IPS-20b (cell line): Measurements from ENCODE around the gene PKIG.

Source experiments
- H3K27ac ChIP-seq: one replicate; pipeline ENCODE4 v1.5.1; 2013; ENCODE audit warnings: low read length
- H3K27me3 ChIP-seq: 2 replicates; pipeline ENCODE4 v1.6.1; 2013; ENCODE audit warnings: mild to moderate bottlenecking, low read length, inconsistent platforms; ENCODE audit not compliant: insufficient read depth
- H3K36me3 ChIP-seq: 2 replicates; pipeline ENCODE4 v1.6.1; 2013; ENCODE audit warnings: low read depth, mild to moderate bottlenecking, inconsistent platforms, low read length, moderate library complexity; ENCODE audit not compliant: insufficient read depth
- H3K4me1 ChIP-seq: 2 replicates; pipeline ENCODE4 v1.6.1; 2013; ENCODE audit warnings: mild to moderate bottlenecking, control low read depth, inconsistent platforms, low read length, moderate library complexity; ENCODE audit not compliant: insufficient read depth
- H3K4me3 ChIP-seq: 2 replicates; pipeline ENCODE4 v1.5.1; 2013; ENCODE audit warnings: mild to moderate bottlenecking, low read length, inconsistent platforms
- H3K9ac ChIP-seq: 2 replicates; pipeline ENCODE4 v1.6.1; 2013; ENCODE audit warnings: low read depth, mild to moderate bottlenecking, inconsistent platforms, low read length, moderate library complexity
- H3K9me3 ChIP-seq: 2 replicates; pipeline ENCODE4 v1.6.1; 2013; ENCODE audit warnings: mild to moderate bottlenecking, low read depth, low read length, inconsistent platforms; ENCODE audit not compliant: insufficient read depth

PKIG gene

DNA sequence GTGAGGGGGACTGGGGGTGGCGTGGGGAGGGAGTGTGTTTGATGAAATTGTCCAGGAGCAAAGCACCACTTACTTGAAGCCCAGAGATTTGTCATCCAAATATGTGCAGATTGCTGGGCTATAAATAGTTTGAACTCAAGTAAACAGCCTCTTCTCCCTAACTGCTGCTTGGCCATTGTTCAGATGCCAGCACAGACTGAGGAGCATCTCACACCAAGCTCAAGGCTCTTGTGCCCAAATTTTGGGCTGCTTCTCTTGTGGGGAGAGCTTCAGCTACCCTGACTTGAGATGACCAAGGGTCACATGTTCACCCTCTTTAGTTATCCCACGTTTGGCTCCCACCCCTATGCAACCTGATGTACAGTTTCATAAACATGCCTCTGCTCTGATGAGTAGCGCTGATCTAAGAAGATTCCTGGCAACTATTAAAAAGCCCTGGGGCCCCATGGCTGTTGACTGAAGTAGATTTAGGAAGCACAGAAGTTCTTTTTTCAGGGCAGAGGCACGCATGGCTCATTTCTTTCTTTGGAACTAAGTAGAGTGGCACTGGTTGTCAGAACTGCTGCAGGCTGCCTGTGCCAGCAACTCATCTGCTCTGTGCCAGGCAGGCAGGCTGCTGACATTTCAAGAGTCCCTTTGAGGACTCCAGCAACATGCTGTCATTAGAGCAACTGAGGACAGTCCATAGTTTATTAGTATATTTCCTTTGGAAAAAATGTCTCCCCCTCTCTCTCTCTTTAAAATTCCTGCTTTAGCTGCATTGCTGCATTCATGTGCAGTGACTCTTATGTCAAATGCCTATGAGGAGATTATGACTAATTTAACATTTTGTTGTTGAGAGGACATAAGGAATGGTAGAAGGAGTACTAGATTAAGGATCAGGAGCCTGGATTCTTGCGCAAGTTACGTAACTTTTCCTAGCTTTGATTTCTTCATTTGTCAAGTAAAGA lies 9.6 kb upstream of the PKIG start:
- no peaks in the 10 kb centered on the region for H3K36me3 ChIP-seq
- no peak overlapping the region for H3K27ac ChIP-seq
- no peak overlapping the region for H3K9ac ChIP-seq
- H3K9me3 ChIP-seq = no peaks in the 10 kb centered on the region
- no peaks in the 10 kb centered on the region for H3K4me1 ChIP-seq
- H3K4me3 ChIP-seq = no peak overlapping the region
- no peaks in the 10 kb centered on the region for H3K27me3 ChIP-seq

DNA sequence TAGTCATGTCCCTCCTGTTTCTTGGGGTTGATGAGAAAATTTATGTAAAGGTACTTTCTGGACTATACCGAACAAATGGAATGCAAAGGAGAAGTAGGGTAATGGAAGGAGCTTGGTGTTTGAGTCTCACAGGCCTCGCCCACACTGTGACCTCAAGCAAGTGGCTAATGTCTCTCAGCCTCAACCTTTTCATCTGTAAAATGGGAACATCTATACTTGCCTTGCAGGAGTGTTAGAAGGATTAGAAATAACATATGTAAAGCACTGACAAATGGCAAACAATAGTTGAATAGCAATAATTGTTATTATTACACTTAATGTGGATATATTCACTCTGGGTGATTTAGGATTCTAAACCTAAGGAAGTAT lies 8.9 kb upstream of the PKIG start:
- Histone ChIP-seq H3K9ac (no peak overlapping the region), H3K27ac (no peak overlapping the region)

DNA sequence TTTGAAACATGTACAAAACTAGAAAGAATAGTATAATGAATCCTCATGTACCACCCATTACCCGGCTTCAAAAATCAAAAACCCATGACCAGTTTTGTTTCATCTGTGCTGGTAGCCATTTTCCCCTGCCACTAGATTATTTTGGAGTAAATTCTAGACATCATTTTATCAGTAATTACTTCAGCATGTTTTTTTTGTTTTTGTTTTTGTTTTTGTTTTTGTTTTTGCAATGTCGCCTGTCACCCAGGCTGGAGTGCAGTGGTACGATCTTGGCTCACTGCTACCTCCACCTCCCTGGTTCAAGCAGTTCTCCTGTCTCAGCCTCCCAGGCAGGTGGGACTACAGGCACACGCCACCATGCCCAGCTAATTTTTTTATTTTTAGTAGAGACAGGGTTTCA lies 8.0 kb upstream of the PKIG start:
- Histone ChIP-seq H3K9ac (no peak overlapping the region), H3K27ac (no peak overlapping the region), H3K4me3 (no peak overlapping the region), H3K4me1 (no peaks in the 10 kb centered on the region), H3K9me3 (no peaks in the 10 kb centered on the region), H3K27me3 (no peaks in the 10 kb centered on the region), H3K36me3 (no peaks in the 10 kb centered on the region)

More for the DNA sequence above, 8.9 kb upstream of the PKIG start:
- Histone ChIP-seq H3K4me1 (no peaks in the 10 kb centered on the region), H3K4me3 (no peak overlapping the region), H3K27me3 (no peaks in the 10 kb centered on the region), H3K9me3 (no peaks in the 10 kb centered on the region), H3K36me3 (no peaks in the 10 kb centered on the region)

DNA sequence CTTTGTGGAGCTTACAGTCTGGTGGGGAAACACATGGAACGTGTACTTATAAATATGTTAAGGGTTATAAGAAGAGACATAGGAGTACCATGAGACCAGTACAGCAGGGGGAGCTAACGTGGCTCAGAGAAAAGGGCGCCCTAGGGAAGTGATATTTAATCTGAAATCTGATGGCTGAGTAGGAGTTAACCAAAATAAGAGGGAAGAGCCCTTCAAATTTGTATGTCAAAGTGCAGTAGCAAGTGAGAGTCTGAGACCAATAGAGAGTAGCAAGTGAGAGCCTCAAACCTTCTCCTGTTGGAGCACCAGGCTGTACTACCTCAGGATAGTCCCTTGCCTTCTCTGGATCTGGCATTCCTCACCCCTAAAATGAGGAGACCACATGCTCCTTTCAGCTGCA lies 6.1 kb upstream of the PKIG start:
- Histone ChIP-seq H3K4me1 (no peaks in the 10 kb centered on the region), H3K27me3 (no peaks in the 10 kb centered on the region), H3K9ac (no peak overlapping the region), H3K9me3 (no peaks in the 10 kb centered on the region), H3K27ac (no peak overlapping the region), H3K4me3 (no peak overlapping the region), H3K36me3 (no peaks in the 10 kb centered on the region)

- Histone ChIP-seq H3K27me3 (no peaks in the 10 kb centered on the region), H3K27ac (no peak overlapping the region), H3K4me3 (no peak overlapping the region), H3K36me3 (no peaks in the 10 kb centered on the region), H3K9me3 (no peaks in the 10 kb centered on the region), H3K4me1 (peaks cover 7% of the 10 kb centered on the region; the same call in 1 of the 2 replicates), H3K9ac (no peak overlapping the region)
Measured at GRCh38 chr20:44579313-44580081, 2.9 kb upstream of the PKIG start.

GRCh38 chr20:44580581-44581268 lies 1.7 kb upstream of the PKIG start:
- H3K4me3 ChIP-seq = no peak overlapping the region
- H3K36me3 ChIP-seq = no peaks in the 10 kb centered on the region
- H3K27me3 ChIP-seq = no peaks in the 10 kb centered on the region
- no peak overlapping the region for H3K27ac ChIP-seq
- H3K4me1 ChIP-seq = peaks cover 17% of the 10 kb centered on the region
- H3K9ac ChIP-seq = no peak overlapping the region
- no peaks in the 10 kb centered on the region for H3K9me3 ChIP-seq

DNA sequence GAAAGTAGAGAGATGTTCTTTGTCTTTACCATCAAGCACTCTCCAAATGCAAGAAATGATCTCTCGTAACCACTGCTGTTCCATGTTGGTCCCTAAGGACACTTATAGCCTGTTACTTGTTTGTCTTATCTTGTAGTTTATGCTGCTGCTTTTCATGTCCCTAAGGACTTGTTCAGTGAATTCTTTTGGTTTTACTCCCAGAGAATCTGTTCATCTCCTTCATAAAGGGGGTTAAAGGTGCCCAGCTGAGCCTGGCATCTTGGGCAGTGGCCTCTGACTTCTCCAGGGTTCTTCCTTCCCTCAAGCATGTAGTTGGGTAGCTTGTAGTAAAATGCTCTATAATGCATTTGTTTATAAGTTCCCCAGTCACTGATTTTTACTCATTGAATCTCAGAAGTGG lies 864 bp upstream of the PKIG start:
- H3K36me3 ChIP-seq = no peaks in the 10 kb centered on the region

DNA sequence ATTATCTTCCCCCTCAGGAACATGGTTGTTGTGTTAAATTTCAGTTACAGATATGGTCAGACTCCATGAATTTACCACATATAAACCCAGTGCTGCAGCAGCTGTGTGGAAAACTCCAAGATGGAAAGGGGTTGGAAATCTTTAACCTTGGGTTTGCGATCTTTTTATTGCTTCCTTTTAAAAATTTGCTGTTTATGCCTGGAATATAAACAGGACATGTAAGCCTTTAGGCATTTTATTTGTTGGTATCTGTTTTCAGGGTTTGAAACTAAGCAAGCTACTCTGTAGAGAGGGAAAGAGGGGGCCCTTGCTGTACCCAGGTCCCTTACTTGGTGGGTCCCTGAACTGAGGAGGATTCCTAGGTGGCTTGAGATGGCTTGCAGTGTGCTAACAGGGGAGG lies 778 bp downstream of the PKIG start:
- no peak overlapping the region for H3K27ac ChIP-seq
- no peaks in the 10 kb centered on the region for H3K9me3 ChIP-seq
- no peak overlapping the region for H3K9ac ChIP-seq
- H3K4me1 ChIP-seq = peaks cover 22% of the 10 kb centered on the region
- H3K36me3 ChIP-seq = no peaks in the 10 kb centered on the region
- no peak overlapping the region for H3K4me3 ChIP-seq
- no peaks in the 10 kb centered on the region for H3K27me3 ChIP-seq

More for the DNA sequence above, 864 bp upstream of the PKIG start:
- Histone ChIP-seq H3K9me3 (no peaks in the 10 kb centered on the region), H3K27ac (no peak overlapping the region), H3K27me3 (no peaks in the 10 kb centered on the region), H3K9ac (no peak overlapping the region), H3K4me1 (peaks cover 22% of the 10 kb centered on the region), H3K4me3 (no peak overlapping the region)

DNA sequence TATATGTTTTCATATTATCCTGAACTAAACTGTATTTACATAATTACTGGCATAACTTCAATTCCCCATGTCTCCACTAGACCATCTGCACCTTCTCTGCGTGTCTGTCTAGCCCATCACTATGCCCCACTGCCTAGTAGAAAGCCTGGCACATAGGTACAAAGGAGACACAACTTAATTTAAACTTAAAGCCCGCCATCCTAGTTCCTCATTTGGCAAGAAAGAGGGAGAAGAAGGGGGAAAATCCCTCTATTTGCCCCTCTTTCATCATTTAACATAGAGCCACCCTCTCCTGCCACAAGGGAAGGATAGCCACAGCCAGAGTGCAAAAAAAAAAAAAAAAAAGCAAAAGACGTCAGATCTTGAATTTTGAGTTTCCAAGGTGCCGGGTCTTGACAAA lies 1.8 kb downstream of the PKIG start:
- Histone ChIP-seq H3K4me1 (peaks cover 22% of the 10 kb centered on the region), H3K9me3 (no peaks in the 10 kb centered on the region), H3K9ac (no peak overlapping the region), H3K27ac (no peak overlapping the region), H3K36me3 (no peaks in the 10 kb centered on the region), H3K27me3 (no peaks in the 10 kb centered on the region), H3K4me3 (no peak overlapping the region)

DNA sequence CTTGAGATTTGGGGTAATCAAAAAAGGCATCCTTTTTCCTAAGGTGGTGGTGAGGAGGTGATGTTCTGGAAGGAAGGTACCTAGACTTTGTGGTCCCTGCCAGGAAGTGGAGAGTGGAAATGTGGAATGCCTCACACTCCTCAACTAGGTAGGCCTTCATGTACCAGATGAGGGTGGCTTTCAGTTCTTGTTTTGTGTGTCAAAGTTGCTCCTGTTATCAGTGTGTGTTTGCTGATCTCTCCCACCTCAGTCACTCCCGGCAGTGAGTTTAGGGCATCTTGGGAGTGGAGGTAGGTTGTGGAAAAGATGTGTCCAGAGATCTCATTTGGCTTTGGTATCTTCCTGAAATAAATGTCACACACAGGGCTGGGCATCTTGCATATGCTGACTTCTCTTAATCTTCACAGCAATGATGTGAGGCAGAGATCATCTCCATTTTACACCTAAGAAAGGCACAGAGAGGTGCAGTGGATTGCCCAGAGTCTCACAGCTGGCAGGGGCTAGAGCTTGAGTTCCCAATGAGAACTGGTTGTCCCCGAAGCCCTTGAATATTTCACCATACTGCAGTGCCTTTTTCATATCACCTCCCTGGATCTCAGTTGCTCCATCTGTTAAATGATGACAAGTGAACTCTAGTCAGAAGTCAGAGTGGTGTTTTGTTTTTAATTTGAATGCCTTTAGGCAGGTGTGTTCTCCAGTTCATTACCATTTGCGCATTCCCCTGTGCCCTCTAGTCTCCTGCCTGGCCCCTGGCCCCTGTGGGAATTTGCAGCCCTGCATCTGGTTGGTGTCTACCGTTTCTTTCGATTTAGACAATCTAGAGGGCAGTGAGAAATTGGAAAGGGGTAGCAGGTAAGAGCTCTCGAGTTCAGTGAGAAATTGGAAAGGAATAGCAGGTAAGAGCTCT lies 2.9 kb downstream of the PKIG start:
- Histone ChIP-seq H3K36me3 (no peaks in the 10 kb centered on the region), H3K27me3 (no peaks in the 10 kb centered on the region), H3K9me3 (no peaks in the 10 kb centered on the region), H3K4me3 (peak overlapping the region; percentile 24; the same call in 1 of the 2 replicates), H3K9ac (0 out of 2 replicates have a peak overlapping the region, but pooled peaks have one; percentile 7), H3K27ac (no peak overlapping the region), H3K4me1 (peaks cover 22% of the 10 kb centered on the region)
